HepG2 (cell line): Measurements from ENCODE around the gene ZBTB18. TPM values are rescaled to one million over a fixed set of nuclear protein-coding genes. Genes with fewer than 3 reads are reported as not detected.

ENCODE experiments used
- DDIT3 ChIP-seq: sonication (generic); formaldehyde crosslinking; IDR thresholded peaks from 2 replicates; pipeline ENCODE4 v1.4.0; 2020; ENCODE audit warnings: mild to moderate bottlenecking, missing genetic modification reagents
- GLI4 ChIP-seq: sonication (generic); formaldehyde crosslinking; IDR thresholded peaks from 2 replicates; pipeline ENCODE4 v1.5.1; 2020; ENCODE audit warnings: missing genetic modification reagents, mild to moderate bottlenecking, moderate library complexity, borderline replicate concordance
- JDP2 ChIP-seq: sonication (generic); formaldehyde crosslinking; IDR thresholded peaks from 2 replicates; pipeline ENCODE4 v1.8.1; 2022; ENCODE audit warnings: missing genetic modification reagents, borderline replicate concordance
- KDM3A ChIP-seq: IDR thresholded peaks from 2 replicates; pipeline ENCODE4 v1.6.1; 2018; ENCODE audit warnings: low read depth, missing compliant biosample characterization
- RARG ChIP-seq: sonication (generic); formaldehyde crosslinking; IDR thresholded peaks from 2 replicates; pipeline ENCODE4 v1.4.0; 2020; ENCODE audit warnings: low read depth, mild to moderate bottlenecking, missing genetic modification reagents
- TGIF2 ChIP-seq: IDR thresholded peaks from 2 replicates; pipeline ENCODE4 v1.6.1; 2016; ENCODE audit warnings: control low read depth, missing compliant biosample characterization
- ZNF20 ChIP-seq: sonication (generic); formaldehyde crosslinking; IDR thresholded peaks from 2 replicates; pipeline ENCODE4 v1.4.0; 2020; ENCODE audit warnings: mild to moderate bottlenecking, moderate library complexity, missing genetic modification reagents
- ZNF460 ChIP-seq: sonication (generic); formaldehyde crosslinking; IDR thresholded peaks from 2 replicates; pipeline ENCODE4 v1.5.1; 2020; ENCODE audit warnings: missing genetic modification reagents, mild to moderate bottlenecking, borderline replicate concordance
- polyA plus RNA-seq, 8 experiments: library from polyadenylated mRNA; depleted of rRNA in 3 of 8; stranded (reverse) in 7 of 8; unstranded in 1 of 8; fragments of >200 nt; fragmentation: Illumina TruSeq in 4 of 8; extraction: Trizol in 4 of 8; gene quantifications; 2 replicates each; pipeline versions ENCODE4 v1.2.1 to v1.2.3, GENCODE V29; 2011 to 2016; ENCODE audit warnings: low read depth in 4 of 8, missing spikeins in 1 of 8, mixed read lengths in 1 of 8; ENCODE audit not compliant: insufficient read depth in 1 of 8
- total RNA-seq, 5 experiments: library from RNA; depleted of rRNA; stranded (reverse); fragments of >200 nt; fragmentation: Illumina TruSeq; extraction: Trizol; gene quantifications; 2 replicates each; pipeline ENCODE4 v1.2.3, GENCODE V29; 2016; ENCODE audit warnings: low read depth in 1 of 5
- TF ChIP-seq, protein P1 (sequence below), 2 experiments: sonication (generic) in 1 of 2; formaldehyde crosslinking in 1 of 2; IDR thresholded peaks; 2 replicates each; pipeline versions ENCODE4 v1.4.0 to v1.6.1; 2016 to 2020; ENCODE audit warnings: borderline replicate concordance in 1 of 2, low read depth in 1 of 2, mild to moderate bottlenecking in 1 of 2, missing genetic modification reagents in 1 of 2
- TF ChIP-seq, protein P2 (sequence below): sonication (generic); formaldehyde crosslinking; IDR thresholded peaks from 2 replicates; pipeline ENCODE4 v1.4.0; 2020; ENCODE audit warnings: missing genetic modification reagents, mild to moderate bottlenecking, borderline replicate concordance
- TF ChIP-seq, protein P3 (sequence below), 2 experiments: sonication (generic) in 1 of 2; formaldehyde crosslinking in 1 of 2; IDR thresholded peaks; 2 replicates each; pipeline versions ENCODE4 v1.4.0 to v1.6.1; 2018 to 2020; ENCODE audit warnings: missing genetic modification reagents in 2 of 2, borderline replicate concordance in 1 of 2, low read depth in 1 of 2, mild to moderate bottlenecking in 1 of 2, missing biosample characterization in 1 of 2
- TF ChIP-seq, protein P4 (sequence below): sonication (generic); formaldehyde crosslinking; IDR thresholded peaks from 2 replicates; pipeline ENCODE4 v1.8.1; 2023; ENCODE audit warnings: mild to moderate bottlenecking, missing genetic modification reagents
- TF ChIP-seq, protein P5 (sequence below): sonication (generic); formaldehyde crosslinking; IDR thresholded peaks from 2 replicates; pipeline ENCODE4 v1.4.0; 2020; ENCODE audit warnings: missing genetic modification reagents

ZBTB18 gene
- total and polyA plus RNA-seq, 2 of the 13 experiments (the other 11 are each of a cell fraction or from before 2014, with no cell fraction given), result 3.1 to 4.3 TPM

DNA sequence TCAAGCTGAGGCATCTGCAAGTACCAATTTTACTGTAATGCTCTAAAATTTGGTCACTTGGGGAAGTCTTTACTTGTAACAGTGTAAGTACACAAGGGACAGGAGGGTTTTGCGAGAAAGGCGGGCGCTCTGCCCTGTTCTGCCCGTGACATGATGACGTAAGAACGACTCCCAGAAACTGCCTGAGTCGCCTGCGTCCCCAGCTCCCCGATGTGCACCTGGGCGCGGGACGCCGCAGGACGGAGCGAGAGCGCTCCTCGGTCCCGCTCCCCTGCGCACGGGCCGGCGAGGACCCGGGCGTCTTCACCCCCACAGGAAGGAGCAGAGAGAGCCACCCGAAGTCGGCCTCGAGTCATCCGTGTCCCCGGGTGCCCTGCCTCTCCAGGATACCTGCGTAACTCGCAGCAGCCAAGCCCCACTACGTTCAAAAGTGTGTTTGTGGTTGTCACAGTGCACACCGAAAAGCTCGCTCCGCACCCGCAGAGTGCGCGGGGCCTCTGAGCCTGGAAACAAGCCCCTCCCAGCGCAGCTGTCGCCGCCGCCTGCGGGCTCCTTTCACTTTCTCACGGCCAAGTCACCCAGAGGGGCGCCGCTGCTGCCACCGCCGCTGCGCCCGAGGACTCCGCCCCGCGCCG is 3.3 kb upstream of the ZBTB18 start (continued):
- no peak for TF ChIP-seq JDP2 (CRISPR knock-in tag)
- TF ChIP-seq KDM3A (CRISPR knock-in tag), result 0 out of 2 replicates have a peak, but pooled peaks have one; percentile 20
- TF ChIP-seq, protein P1, sequence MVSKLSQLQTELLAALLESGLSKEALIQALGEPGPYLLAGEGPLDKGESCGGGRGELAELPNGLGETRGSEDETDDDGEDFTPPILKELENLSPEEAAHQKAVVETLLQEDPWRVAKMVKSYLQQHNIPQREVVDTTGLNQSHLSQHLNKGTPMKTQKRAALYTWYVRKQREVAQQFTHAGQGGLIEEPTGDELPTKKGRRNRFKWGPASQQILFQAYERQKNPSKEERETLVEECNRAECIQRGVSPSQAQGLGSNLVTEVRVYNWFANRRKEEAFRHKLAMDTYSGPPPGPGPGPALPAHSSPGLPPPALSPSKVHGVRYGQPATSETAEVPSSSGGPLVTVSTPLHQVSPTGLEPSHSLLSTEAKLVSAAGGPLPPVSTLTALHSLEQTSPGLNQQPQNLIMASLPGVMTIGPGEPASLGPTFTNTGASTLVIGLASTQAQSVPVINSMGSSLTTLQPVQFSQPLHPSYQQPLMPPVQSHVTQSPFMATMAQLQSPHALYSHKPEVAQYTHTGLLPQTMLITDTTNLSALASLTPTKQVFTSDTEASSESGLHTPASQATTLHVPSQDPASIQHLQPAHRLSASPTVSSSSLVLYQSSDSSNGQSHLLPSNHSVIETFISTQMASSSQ (IDR thresholded peaks at IDR 0.05; ENCODE audit: low read depth), result no peak
- TF ChIP-seq, protein P1 (CRISPR knock-in tag; IDR thresholded peaks at IDR 0.05; ENCODE audit: borderline replicate concordance), result no peak
- TF ChIP-seq ZNF460, result no peak
- TF ChIP-seq RARG (CRISPR knock-in tag), result no peak
- no peak for TF ChIP-seq ZNF20
- TF ChIP-seq TGIF2 (CRISPR knock-in tag), result 0 out of 2 replicates have a peak, but pooled peaks have one; percentile 17
- TF ChIP-seq, protein P2, sequence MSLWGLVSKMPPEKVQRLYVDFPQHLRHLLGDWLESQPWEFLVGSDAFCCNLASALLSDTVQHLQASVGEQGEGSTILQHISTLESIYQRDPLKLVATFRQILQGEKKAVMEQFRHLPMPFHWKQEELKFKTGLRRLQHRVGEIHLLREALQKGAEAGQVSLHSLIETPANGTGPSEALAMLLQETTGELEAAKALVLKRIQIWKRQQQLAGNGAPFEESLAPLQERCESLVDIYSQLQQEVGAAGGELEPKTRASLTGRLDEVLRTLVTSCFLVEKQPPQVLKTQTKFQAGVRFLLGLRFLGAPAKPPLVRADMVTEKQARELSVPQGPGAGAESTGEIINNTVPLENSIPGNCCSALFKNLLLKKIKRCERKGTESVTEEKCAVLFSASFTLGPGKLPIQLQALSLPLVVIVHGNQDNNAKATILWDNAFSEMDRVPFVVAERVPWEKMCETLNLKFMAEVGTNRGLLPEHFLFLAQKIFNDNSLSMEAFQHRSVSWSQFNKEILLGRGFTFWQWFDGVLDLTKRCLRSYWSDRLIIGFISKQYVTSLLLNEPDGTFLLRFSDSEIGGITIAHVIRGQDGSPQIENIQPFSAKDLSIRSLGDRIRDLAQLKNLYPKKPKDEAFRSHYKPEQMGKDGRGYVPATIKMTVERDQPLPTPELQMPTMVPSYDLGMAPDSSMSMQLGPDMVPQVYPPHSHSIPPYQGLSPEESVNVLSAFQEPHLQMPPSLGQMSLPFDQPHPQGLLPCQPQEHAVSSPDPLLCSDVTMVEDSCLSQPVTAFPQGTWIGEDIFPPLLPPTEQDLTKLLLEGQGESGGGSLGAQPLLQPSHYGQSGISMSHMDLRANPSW (CRISPR knock-in tag), result no peak
- TF ChIP-seq GLI4 (CRISPR knock-in tag), result peak; percentile 31; the same call in 1 of the 2 replicates
- TF ChIP-seq, protein P3, sequence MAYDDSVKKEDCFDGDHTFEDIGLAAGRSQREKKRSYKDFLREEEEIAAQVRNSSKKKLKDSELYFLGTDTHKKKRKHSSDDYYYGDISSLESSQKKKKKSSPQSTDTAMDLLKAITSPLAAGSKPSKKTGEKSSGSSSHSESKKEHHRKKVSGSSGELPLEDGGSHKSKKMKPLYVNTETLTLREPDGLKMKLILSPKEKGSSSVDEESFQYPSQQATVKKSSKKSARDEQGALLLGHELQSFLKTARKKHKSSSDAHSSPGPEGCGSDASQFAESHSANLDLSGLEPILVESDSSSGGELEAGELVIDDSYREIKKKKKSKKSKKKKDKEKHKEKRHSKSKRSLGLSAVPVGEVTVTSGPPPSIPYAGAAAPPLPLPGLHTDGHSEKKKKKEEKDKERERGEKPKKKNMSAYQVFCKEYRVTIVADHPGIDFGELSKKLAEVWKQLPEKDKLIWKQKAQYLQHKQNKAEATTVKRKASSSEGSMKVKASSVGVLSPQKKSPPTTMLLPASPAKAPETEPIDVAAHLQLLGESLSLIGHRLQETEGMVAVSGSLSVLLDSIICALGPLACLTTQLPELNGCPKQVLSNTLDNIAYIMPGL (CRISPR knock-in tag; IDR thresholded peaks at IDR 0.05; ENCODE audit: borderline replicate concordance in 1 of 2, low read depth in 1 of 2), result peak in 1 of 2 experiments; percentile 66; a peak in 3 of 4 replicates
- TF ChIP-seq, protein P4, sequence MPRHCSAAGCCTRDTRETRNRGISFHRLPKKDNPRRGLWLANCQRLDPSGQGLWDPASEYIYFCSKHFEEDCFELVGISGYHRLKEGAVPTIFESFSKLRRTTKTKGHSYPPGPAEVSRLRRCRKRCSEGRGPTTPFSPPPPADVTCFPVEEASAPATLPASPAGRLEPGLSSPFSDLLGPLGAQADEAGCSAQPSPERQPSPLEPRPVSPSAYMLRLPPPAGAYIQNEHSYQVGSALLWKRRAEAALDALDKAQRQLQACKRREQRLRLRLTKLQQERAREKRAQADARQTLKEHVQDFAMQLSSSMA, result no peak
- no peak for TF ChIP-seq DDIT3 (CRISPR knock-in tag)
- TF ChIP-seq, protein P5, sequence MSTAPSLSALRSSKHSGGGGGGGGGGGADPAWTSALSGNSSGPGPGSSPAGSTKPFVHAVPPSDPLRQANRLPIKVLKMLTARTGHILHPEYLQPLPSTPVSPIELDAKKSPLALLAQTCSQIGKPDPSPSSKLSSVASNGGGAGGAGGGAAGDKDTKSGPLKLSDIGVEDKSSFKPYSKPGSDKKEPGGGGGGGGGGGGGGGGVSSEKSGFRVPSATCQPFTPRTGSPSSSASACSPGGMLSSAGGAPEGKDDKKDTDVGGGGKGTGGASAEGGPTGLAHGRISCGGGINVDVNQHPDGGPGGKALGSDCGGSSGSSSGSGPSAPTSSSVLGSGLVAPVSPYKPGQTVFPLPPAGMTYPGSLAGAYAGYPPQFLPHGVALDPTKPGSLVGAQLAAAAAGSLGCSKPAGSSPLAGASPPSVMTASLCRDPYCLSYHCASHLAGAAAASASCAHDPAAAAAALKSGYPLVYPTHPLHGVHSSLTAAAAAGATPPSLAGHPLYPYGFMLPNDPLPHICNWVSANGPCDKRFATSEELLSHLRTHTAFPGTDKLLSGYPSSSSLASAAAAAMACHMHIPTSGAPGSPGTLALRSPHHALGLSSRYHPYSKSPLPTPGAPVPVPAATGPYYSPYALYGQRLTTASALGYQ (CRISPR knock-in tag), result no peak
